Measurements from ENCODE around the gene SASH3. TPM values are rescaled to one million over a fixed set of nuclear protein-coding genes. Genes with fewer than 3 reads are reported as not detected.

SASH3 gene
- polyA plus RNA-seq, 1 of the 3 experiments (the other 2 are of a cell fraction), result not detected

- no peaks in the 10 kb centered on the region for H3K9me3 ChIP-seq
- H3K4me2 ChIP-seq, result no peak overlapping the region
- no peak for TF ChIP-seq RXRA (IDR thresholded peaks at IDR 0.05; ENCODE audit: borderline replicate concordance, low read depth)
- no peak for TF ChIP-seq RAD21 (IDR thresholded peaks at IDR 0.05; ENCODE audit: low read length)
- no peak for TF ChIP-seq TAF1 (IDR thresholded peaks at IDR 0.05; ENCODE audit: borderline replicate concordance, low read depth, low read length)
- TF ChIP-seq TCF12 (IDR thresholded peaks at IDR 0.05), result no peak
- no peak for TF ChIP-seq SMC3 (IDR thresholded peaks at IDR 0.05; ENCODE audit: low read depth, low read length)
- no peak for TF ChIP-seq CHD2 (IDR thresholded peaks at IDR 0.05; ENCODE audit: low read length, partially characterized antibody)
- H3K27me3 ChIP-seq (ENCODE audit: insufficient read depth), result peaks cover 10% of the 10 kb centered on the region; the same call in 1 of the 2 replicates
- CTCF ChIA-PET, result interaction anchor here (0.8 to 2.8 kb wide), 4 partner anchors 10 to 134 kb away, joined by 3 to 16 read pairs (median 4); no protein-coding TSS in a partner anchor
- H3K4me3 ChIP-seq (ENCODE audit: low read depth in 2 of 2, low read length in 1 of 2), result no peak overlapping the region
- no peaks in the 10 kb centered on the region for H4K20me1 ChIP-seq (ENCODE audit: insufficient read depth)
- DNase-seq, result no peak
- no peaks in the 10 kb centered on the region for H3K9me2 ChIP-seq
- no peak overlapping the region for H2AFZ ChIP-seq (ENCODE audit: low read depth)
- POLR2A ChIA-PET, result no interaction called here
- H3K9ac ChIP-seq, result no peak overlapping the region
- WGBS (ENCODE audit: low lambda C conversion rate), result 46% methylated on average over 11 of the region's 14 CpGs
- H3F3A ChIP-seq (replicated peaks; ENCODE audit: insufficient read depth), result no peaks in the 10 kb centered on the region
- no peak overlapping the region for H3K27ac ChIP-seq (ENCODE audit: low read depth in 2 of 2, low read length in 1 of 2)
- H3K79me2 ChIP-seq (ENCODE audit: insufficient read depth), result no peaks in the 10 kb centered on the region
- H3K36me3 ChIP-seq (replicated peaks in 1 of 2; ENCODE audit: control insufficient read depth in 1 of 2, insufficient read depth in 2 of 2, low read length in 1 of 2), result no peaks in the 10 kb centered on the region
- H3K4me1 ChIP-seq (ENCODE audit: control insufficient read depth in 1 of 2, insufficient read depth in 2 of 2, low read depth in 1 of 2, low read length in 1 of 2), result no peaks in the 10 kb centered on the region
Measured at GRCh38 chrX:129771266-129771995, 8.3 kb upstream of the SASH3 start.

- Histone ChIP-seq H3K9ac (no peak overlapping the region), H3K4me3 (ENCODE audit: low read depth in 2 of 2, low read length in 1 of 2) (no peak overlapping the region), H3K9me3 (no peaks in the 10 kb centered on the region), H3K79me2 (ENCODE audit: insufficient read depth) (no peaks in the 10 kb centered on the region), H3K4me1 (ENCODE audit: control insufficient read depth in 1 of 2, insufficient read depth in 2 of 2, low read depth in 1 of 2, low read length in 1 of 2) (no peaks in the 10 kb centered on the region), H3F3A (replicated peaks; ENCODE audit: insufficient read depth) (no peaks in the 10 kb centered on the region), H3K27me3 (ENCODE audit: insufficient read depth) (peaks cover 20% of the 10 kb centered on the region; the same call in 1 of the 2 replicates), H3K27ac (ENCODE audit: low read depth in 2 of 2, low read length in 1 of 2) (no peak overlapping the region), H3K9me2 (no peaks in the 10 kb centered on the region), H2AFZ (ENCODE audit: low read depth) (no peak overlapping the region), H4K20me1 (ENCODE audit: insufficient read depth) (no peaks in the 10 kb centered on the region), H3K36me3 (replicated peaks in 1 of 2; ENCODE audit: control insufficient read depth in 1 of 2, insufficient read depth in 2 of 2, low read length in 1 of 2) (no peaks in the 10 kb centered on the region), H3K4me2 (no peak overlapping the region)
- ChIA-PET POLR2A (no interaction called here), CTCF (interaction anchor here (2.8 kb wide), 1 partner anchor 135 kb away, joined by 16 read pairs; no protein-coding TSS in a partner anchor)
- 46% methylated on average over 14 of the region's 14 CpGs for WGBS (ENCODE audit: low lambda C conversion rate)
- no peak for DNase-seq
- TF ChIP-seq FOSL2 (IDR thresholded peaks at IDR 0.05; ENCODE audit: borderline replicate concordance, low read depth), result no peak
- no peak for TF ChIP-seq TCF12 (IDR thresholded peaks at IDR 0.05)
- no peak for TF ChIP-seq FOXJ3 (CRISPR knock-in tag; IDR thresholded peaks at IDR 0.05)
- no peak for TF ChIP-seq RAD21 (IDR thresholded peaks at IDR 0.05; ENCODE audit: low read length)
- no peak for TF ChIP-seq ELF1 (IDR thresholded peaks at IDR 0.05)
- no peak for TF ChIP-seq REST (IDR thresholded peaks at IDR 0.05; ENCODE audit: low read depth, low read length)
- no peak for TF ChIP-seq USF2 (IDR thresholded peaks at IDR 0.05; ENCODE audit: borderline replicate concordance, low read depth, low read length)
- no peak for TF ChIP-seq CHD2 (IDR thresholded peaks at IDR 0.05; ENCODE audit: low read length, partially characterized antibody)
- no peak for TF ChIP-seq YY1 (IDR thresholded peaks at IDR 0.05; ENCODE audit: low read depth)
Measured at GRCh38 chrX:129772796-129773431, 6.8 kb upstream of the SASH3 start.
